ENCODE results near the gene SUN3.
A peak's percentile ranks its signal among the peaks of the same experiment; 100 is the strongest.

Gene SUN3

DNA sequence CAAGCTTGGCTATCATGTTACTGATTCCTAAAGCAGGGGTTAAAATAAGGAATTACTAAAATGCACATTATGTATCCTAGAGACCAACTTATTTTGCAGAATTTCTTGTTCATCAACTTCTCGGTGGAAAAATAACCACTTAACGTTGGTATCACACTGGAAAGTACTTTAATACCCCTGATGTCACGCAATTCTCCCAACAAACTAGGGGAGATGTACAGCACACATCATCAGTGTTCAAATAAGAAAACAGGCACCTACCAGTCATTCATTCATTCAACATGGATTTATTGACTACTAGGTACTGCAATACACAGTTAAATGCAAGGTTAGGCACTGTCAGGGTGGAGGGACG, 50.1 kb downstream of the SUN3 start:
- no peak for DNase-seq (ENCODE audit: low read depth)

DNA sequence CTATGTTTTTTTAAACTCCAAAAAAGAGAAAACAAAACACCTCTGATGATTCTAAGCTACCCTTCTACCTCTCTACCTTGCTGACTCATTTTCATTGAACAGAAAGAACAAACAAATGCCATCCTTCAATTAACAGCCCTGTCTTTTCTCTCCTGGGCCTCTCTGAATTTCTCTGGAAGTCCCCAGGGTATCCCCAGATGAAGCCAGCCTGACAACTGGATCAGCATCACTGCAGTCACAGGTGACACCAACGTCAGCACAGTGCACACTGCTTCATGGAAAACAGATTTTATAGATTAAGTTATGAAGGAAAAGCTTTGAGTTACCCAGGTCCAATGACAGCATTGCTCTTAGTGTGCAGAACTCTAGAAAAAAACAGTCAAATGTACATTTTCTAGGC, 55.2 kb downstream of the SUN3 start:
- DNase-seq (ENCODE audit: low read depth): no peak

DNA sequence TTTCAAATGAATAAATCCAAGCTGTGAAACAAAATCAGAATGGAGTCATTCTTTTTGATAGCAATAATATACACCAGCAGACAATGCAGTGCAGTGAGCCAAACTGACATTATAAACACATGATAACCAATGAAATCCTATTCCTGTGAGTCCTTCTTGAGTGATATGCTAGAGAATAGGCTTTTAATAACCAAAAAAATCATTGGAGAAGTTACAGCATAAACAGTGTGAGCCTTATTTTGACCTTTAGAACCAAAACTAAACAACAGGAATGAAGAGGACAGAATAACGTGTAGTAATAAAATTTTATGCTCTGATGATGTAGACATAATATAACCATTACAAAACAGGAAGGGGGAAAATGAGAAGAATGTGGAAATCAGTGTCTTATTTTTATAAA, 58.1 kb downstream of the SUN3 start:
- peak; percentile 54 for DNase-seq (ENCODE audit: low read depth)

DNA sequence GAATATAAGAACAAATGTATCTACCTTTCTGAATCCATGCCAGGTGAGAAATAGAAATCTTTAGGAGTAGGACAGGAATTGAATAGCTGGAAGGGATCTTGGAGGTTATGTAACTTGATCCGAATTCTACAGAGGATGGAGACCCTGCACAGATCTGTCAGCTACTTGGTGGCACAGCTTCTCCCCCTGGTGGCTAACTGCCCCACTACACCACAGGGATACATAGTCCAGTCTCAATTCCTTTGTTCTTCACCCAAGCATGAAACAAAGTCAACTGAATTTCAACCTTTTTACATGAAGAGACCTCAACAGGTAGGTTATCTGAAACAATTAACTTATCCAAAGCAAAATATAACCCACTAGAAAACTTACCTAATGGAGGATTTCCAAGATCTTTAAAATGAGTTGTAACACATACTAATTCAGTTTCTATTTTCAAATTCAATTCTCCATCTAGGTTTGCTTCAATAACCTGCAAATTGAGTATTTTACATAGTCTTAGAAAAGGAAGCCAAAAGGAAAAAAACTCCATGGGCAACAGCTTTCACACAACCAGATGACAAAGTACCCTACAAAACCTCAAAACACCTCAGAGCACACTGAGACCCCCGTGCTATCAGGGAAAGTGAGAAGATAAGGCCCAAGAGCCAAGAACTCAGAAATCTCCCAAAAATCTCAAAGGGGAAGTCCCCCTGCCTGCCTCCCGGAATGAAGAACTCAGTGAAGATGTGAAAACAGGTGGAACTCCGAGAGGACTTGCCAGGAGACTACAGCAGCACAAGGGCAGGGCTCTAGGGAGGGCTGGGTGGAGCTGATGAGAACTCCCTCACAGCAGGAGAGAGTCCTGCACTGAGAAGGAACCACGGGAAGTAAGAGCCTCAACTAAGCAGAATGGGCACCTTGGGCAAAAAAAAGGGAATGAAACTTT, 59.8 kb downstream of the SUN3 start:
- peak; percentile 74 for DNase-seq (ENCODE audit: low read depth)

DNA sequence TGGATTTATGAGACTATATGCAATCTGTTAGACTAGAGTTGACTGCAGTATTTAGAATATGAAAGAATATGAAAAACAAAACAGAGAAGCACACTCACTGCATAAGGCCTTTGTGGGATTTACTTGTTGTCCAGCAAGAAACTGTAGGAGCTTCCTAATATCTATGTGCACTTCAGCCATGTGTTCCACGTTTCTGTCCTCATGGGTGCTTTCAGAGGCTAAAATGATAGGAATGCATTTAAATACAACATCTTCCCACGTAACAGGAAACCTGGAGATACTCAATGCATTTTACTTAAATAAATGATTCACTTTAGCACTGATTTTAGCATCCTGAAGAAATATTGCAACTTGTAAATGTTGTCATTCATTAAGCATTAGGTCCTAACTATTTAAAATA, 61.2 kb downstream of the SUN3 start:
- DNase-seq (ENCODE audit: low read depth): peak; percentile 52

DNA sequence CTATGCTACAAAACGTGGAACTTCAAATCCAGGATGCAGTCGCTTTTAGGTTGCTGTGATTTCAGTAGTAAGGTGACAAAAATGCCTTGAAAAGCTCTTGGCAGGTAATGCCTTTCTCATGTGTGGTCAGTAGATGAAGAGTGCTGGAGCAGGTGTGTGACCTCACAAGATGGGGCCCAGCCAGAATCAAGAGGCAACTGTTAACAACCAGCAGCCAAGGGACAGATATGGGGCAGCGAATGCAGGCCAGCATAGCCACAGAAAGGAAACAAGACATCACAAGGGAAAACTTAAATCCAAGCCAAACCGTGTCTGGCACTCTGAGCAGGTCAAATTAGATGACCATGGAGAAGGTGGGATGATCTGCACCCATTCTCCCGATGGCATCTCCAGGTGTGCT, 61.8 kb downstream of the SUN3 start:
- no peak for DNase-seq (ENCODE audit: low read depth)

DNA sequence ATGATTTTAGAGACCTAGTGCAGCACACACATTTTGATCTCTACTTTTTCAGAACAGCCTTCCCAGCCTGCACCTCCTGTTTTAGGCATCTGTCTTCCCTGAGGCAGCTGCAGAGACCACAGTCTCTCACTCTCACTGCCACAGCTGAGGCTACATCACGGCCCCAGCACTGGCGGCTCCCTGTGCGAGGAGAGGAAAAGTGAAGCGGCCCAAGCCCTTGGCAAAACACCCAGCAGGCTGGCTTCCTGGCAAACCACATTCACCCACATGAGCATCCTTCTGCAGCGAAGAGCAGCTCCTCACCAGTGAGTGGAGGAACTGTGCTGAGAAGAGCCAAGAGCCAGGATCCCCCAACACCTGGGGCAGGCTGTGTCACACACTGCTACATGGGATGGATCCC, 63.5 kb downstream of the SUN3 start:
- DNase-seq (ENCODE audit: low read depth): no peak

DNA sequence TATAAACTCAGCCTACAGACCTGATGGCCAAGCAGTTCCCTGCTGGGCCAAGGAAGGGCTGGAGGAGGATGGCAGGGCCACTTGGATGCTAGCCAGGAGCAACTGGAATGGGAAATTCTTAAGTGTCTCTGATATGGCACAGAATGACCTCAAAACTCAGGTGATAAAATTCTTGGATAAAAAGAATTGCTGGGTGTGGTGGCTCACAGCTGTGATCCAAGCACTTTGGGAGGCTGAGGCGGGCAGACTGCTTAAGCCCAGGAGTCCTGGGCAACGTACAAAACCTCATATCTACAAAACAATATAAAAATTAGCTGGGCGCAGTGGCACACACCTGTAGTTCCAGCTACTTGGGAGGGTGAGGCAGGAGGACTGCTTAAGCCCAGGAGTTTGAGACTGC, 66.6 kb downstream of the SUN3 start:
- DNase-seq (ENCODE audit: low read depth): no peak

DNA sequence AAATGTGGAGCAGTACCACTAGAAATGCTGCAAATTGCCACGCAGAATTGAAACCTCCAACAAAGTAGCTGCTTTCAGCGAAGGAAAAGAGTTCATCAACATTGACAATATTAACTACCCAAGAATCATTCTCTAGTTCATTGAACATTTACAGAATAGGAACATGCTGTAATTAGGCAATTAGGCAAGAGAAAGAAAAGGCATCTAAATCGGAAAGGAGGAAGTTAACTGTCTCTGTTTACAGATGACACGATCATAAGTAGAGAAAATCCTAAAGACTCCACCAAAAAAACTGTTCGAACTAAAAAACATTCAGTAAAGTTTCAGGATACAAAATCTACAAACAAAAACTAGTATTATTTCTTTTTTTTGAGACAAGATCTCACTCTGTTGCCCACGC, 71.8 kb downstream of the SUN3 start:
- no peak for DNase-seq (ENCODE audit: low read depth)

DNA sequence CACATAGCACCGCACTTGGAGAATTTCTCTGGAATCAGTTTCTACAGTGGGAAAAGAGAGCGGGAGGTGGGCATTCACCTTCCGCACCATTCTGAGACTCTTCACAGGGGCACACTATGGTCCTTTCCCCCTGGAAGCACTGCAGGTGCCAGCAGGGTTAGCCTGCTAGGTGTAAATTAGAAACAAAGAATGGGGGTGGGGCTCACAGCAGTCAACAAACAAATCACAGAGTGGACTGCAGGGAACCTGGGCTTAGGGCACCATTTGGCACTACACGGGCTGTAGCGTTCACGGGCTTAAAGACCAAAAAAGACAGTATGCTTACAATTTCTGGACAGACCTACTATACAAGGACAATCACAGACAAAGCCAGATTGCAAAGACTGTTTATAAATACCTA, 72.7 kb downstream of the SUN3 start:
- no peak for DNase-seq (ENCODE audit: low read depth)

DNA sequence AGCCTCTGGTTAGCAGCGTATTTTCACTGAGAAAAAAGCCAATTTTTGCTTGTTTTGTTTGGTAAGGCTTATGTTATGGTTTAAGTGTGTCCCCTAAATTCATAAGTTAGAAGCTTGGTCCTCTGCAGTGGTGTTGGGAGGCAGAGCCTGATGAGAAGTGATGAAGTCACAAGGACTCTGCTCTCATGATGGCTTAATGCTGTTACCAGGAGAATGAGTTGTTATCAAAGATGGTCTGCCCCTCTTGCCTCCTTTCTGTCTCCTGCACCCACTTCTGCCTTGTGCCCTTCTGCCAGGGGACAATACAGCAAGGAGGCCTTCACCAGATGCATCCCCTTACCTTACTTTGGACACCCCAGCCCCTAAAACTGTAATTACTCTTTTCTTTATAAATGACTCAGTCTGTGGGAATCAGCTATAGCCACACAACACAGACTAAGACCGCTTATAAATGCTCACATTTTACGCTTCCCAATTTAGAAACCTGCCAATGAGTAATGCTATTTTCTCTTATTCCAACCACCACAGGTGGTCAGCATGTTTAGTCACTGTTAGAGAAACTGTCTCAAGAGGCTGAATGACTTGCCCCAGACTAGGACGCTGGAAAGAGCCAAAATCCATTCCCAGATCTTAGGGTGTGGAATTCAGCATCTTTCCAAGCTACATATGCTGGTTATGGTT, 74.5 kb downstream of the SUN3 start:
- peak; percentile 62 for DNase-seq (ENCODE audit: low read depth)

DNA sequence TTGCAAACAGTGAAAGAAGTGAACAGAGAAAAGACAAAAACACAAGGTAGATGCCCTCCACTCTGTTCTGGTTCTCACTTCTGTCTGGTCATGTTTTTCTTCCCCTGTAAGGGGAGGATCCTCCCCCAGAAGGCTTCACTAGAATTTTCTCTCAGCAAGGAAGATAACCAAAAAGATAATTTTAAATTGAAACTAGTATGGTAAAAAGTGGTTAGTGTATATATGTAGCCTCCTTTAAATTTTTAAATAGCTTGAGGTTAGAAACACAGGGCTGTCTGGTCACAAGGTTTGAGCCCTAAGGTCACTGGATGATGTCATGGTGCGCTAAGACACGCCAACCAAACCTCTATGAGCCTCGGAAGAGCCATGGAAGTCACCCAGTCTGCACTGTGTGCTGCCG, 75.1 kb downstream of the SUN3 start:
- no peak for DNase-seq (ENCODE audit: low read depth)

DNA sequence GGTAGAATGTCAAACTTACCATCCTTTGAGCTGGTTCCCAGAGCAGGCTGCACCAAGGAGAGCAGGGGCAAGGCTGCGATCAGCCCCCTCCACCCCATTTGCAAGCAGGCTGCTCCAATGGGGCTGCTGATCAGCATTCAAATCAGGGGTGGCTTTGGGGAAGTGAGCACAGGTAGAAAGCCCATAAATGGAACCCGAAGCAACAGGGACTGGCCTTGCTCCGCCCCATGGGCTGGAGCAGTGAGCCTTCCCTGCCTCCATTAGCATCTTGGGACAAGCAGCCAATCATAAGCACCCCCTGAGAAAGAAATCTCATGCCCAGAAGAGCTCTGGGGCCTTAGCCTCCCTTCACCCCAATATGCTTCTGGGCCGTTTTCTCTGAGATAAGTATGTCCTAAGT, 76.7 kb downstream of the SUN3 start:
- no peak for DNase-seq (ENCODE audit: low read depth)

DNA sequence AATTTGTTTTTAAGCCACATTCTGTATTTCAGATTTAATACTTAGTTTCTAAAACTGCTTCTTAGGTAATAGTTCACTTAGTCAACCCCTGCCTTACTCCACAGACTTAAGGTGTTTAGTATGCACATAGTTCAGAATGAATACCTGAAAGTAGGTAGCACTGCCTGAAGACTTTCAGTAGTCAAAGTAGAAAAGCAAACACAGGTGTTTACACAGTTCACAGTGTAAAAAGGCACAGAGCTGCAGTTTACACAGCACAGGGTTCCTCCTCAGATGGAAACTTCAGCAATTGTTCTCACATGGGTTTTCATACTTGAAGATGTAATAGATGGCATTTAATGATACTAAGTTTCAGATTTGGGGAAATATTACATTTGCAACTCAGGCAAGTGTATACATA, 77.5 kb downstream of the SUN3 start:
- DNase-seq (ENCODE audit: low read depth): no peak

DNA sequence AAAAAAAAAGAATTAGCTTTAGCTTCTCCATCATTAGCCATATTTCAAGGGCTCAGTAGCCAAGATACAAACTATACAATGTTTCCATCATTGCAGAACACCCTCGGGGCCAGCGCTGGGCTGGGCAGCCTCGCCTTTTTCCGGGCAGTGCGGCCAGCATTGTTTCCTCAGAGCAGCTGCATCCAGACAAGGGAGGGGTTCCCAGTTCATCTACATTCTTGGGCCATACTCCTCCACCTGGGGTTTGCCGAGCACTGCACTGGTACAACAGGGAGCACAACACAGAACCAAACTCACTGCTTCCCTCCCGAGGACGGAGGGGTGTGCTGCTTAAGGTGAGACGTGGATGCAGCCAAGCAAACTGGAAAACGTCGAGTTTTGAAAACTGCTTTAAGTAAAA, 78.2 kb downstream of the SUN3 start:
- DNase-seq (ENCODE audit: low read depth): no peak

DNA sequence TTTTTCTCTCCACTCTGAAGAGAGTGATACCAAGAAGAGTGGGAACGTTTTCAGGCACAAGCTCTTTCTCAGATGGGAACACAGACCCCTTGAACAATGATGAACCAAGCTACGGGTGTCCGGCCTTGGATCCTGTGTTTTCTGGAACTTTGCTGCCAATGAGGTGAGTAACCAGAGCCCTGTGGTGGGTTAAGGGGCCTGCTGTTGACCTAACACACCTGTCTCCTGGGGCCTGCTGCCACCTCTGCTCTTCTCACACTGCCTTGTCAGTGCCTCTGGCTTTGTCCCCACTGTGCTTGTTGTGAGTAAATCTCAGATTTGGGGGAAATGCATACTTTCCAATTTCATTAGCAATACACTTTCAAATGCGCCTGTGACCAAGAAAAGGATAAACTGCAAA, 79.2 kb downstream of the SUN3 start:
- no peak for DNase-seq (ENCODE audit: low read depth)

DNA sequence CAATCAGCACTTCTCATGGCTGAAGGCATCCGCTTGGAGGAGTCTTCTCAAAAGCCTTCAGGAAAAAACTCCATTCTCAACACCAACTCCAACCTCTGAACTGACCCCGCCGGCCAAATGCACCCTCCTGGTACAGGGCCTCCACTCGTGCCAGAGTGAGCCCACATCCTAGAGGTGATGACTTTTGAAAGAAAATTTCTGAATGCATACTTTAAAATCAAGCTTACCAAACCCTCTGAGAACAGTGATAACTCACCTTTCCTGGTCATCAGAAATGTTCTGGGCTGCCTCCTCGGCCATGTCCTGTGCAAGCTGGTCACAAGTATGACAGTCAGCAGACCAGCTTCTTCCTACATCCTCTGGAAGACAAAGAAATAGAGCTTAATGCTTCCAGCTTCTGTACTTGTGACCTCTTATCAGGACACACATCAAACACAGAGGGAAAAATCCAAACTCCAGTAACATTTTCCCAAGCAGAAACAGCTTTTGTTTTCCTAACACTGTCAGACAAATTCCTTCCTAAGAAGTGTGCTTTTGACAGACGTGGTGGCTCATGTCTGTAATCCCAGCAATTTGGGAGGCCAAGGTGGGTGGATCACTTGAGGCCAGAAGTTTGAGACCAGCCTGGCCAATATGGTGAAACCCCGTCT, 80.6 kb downstream of the SUN3 start, which contains the start of gene PKD1L1:
Gene PKD1L1 (minus strand): TSS at position 326 of the 650 bp plus-strand sequence. CDS start 26 bp downstream, at position 300.
- peak; percentile 66 for DNase-seq (ENCODE audit: low read depth)

DNA sequence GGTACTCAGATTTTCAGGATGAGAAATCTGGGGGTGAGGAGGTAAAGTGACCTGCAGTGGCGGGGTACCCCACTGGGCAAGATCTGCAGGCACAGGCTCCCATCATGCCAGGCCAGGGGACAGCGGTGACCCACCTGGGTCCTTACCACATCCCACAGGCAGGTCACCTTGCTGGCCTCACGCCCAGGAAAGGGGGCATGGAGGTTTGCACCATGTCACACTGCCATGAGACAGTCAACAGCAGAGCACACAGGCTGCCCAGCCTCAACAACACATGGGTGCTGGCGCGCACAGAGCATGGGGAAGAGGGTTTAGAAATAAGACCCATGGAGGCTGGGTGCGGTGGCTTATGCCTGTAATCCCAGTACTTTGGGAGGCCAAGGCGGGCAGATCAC, 81.6 kb downstream of the SUN3 start:
- DNase-seq (ENCODE audit: low read depth): no peak

DNA sequence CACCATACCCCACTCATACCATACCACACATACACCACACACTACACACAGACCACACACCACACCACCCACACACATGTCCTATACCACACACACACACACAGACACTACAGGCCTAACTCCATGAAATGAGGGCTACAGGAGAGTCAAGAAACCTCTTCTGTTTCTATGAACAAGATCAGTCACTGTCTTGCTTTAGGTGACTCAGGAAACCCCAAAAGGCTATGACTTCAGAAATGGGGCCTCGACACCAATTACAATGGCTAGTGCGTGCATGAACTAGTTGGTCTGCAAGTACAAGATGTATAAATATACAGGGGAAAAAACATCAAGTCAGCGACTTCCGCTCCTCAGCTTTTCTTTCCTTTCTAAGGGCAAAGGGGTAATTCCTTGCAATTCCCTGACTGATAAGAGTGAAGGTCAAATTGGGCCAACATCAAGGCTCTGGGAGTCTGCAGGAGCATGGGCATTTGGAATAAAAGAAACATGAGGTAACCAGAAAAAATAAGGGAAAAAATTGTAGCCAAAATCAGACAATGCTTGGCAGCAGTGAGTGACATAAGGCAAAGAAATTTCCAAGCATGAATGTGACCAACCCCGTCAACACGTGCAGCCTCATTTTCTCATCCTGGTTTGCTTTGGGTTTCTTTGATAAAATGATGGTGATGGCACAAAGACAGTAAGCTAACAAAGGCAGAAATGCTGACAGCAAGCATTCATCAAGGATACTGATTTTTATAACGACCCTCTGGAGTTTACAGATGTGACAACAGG, 82.1 kb downstream of the SUN3 start:
- no peak for DNase-seq (ENCODE audit: low read depth)

DNA sequence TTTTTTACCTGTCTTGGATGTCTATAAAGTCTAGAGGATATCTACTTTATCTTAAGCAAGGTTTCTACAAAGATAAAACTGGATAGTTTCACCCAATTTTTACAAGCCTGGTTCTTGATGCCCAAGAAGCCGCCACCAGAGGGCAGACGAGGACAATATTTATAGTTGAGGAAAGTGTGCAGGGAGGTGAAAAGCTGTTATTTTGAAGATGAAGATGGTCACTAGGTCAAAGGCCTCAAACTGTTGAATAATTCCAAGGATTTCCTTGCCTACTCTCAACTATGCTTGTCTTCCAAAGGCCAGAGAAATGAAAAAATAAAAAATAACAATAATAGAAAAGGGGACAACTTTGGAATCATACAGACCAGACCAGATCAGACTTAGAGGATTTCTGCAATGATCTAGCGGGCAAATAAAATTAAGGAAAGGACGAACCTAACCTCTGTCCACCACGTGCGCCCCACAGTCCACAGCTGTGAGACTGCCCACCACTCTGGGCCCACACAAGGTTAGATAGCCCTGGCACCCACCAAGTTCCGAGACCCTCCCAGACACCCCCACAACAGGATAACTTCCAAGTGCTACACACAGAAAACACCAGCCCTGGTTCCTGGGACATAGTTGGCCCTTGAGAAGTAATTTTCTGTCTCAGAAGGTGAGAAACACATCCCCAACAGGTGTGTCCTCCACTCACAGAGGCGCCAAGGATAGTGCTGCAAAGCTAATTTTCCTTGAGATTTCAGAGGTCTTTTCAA, 83.5 kb downstream of the SUN3 start:
- DNase-seq (ENCODE audit: low read depth): peak; percentile 66

DNA sequence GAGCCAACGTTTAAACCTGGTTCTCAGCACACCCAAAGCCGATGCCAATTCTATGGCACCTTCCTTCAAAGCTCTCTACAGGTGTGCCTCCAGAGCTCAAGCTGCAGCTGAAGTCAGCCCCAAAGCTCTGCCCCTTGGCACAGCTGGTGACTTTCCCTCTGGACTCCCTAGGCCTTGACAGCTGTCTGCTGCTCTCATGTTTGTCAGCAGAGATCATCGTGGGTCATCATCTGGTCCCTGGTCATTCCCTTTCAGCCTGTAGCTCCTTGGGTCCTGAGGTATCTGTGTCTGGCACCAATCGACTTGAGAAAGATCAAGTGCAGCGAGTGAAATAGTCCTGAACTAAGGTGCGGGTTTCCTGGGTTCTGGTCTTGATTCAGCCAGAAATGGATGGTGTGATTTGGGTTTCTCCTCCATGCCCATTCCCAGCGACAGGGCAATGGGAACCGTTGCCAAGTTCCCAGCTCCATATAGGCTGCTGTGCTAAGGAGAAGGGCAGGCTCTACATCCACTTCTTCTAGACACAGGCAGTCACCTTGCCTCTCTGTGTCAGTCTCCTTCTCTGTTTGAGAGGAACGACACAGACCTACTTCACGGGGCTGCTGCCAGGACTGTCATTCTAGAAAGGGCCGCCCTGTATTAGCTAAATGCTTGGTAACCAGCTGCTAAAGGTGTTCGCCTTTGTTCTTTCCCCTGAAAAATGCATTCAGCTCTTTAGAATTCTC, 84.2 kb downstream of the SUN3 start:
- DNase-seq (ENCODE audit: low read depth): no peak

Data from EH (cell line).